ENCODE data around the gene TRERF1.

GRCh38 chr6:42333612-42334011 is 118.1 kb downstream of the TRERF1 start:
- TF ChIP-seq, protein P1, sequence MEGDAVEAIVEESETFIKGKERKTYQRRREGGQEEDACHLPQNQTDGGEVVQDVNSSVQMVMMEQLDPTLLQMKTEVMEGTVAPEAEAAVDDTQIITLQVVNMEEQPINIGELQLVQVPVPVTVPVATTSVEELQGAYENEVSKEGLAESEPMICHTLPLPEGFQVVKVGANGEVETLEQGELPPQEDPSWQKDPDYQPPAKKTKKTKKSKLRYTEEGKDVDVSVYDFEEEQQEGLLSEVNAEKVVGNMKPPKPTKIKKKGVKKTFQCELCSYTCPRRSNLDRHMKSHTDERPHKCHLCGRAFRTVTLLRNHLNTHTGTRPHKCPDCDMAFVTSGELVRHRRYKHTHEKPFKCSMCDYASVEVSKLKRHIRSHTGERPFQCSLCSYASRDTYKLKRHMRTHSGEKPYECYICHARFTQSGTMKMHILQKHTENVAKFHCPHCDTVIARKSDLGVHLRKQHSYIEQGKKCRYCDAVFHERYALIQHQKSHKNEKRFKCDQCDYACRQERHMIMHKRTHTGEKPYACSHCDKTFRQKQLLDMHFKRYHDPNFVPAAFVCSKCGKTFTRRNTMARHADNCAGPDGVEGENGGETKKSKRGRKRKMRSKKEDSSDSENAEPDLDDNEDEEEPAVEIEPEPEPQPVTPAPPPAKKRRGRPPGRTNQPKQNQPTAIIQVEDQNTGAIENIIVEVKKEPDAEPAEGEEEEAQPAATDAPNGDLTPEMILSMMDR (IDR thresholded peaks at IDR 0.05; ENCODE audit: control extremely low read depth in 1 of 3, insufficient read depth in 1 of 3, low read depth in 1 of 3, low read length in 3 of 3), result no peak
- TF ChIP-seq, protein P2, sequence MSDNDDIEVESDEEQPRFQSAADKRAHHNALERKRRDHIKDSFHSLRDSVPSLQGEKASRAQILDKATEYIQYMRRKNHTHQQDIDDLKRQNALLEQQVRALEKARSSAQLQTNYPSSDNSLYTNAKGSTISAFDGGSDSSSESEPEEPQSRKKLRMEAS (IDR thresholded peaks at IDR 0.05), result no peak
- no peak for TF ChIP-seq SUZ12 (IDR thresholded peaks at IDR 0.05; ENCODE audit: low read length)
- no peak for TF ChIP-seq POLR2A (IDR thresholded peaks at IDR 0.05; ENCODE audit: control extremely low read depth in 1 of 2, low read depth in 2 of 2, low read length in 2 of 2)
- no peak for TF ChIP-seq EP300 (IDR thresholded peaks at IDR 0.05; ENCODE audit: borderline replicate concordance in 1 of 2, low read depth in 2 of 2, low read length in 2 of 2)
- no peak for TF ChIP-seq EGR1 (IDR thresholded peaks at IDR 0.05; ENCODE audit: borderline replicate concordance, low read depth, low read length)

Data from H1 (cell line).